ENCODE measurements around the gene SLC1A4. TPM values are rescaled to one million over a fixed set of nuclear protein-coding genes. Genes with fewer than 3 reads are reported as not detected.

SLC1A4 gene
- total RNA-seq, 1 donor from 2014 or later = 45.9 TPM

GRCh38 chr2:65021709-65022108 lies 32.5 kb downstream of the SLC1A4 start:
- Histone ChIP-seq H4K20me1 (ENCODE audit: insufficient read depth, low read length) (no peaks in the 10 kb centered on the region), H3K4me2 (ENCODE audit: low read length) (no peak overlapping the region), H3K4me3 (ENCODE audit: insufficient read depth, low read depth, low read length) (no peak overlapping the region), H3K4me1 (ENCODE audit: insufficient read depth, low read length) (peaks cover 10% of the 10 kb centered on the region), H3K9ac (ENCODE audit: low read length) (no peak overlapping the region), H3K79me2 (ENCODE audit: insufficient read depth, low read length) (no peaks in the 10 kb centered on the region), H2AFZ (ENCODE audit: low read depth, low read length) (no peak overlapping the region), H3K9me3 (ENCODE audit: insufficient read depth, low read depth, low read length) (no peaks in the 10 kb centered on the region), H3K27ac (ENCODE audit: low read depth, low read length) (no peak overlapping the region), H3K36me3 (ENCODE audit: insufficient read depth, low read length) (peaks cover 2% of the 10 kb centered on the region), H3K27me3 (ENCODE audit: insufficient read depth, low read length) (no peaks in the 10 kb centered on the region)
- TF ChIP-seq EZH2 (IDR thresholded peaks at IDR 0.05; ENCODE audit: insufficient read depth, low read length) = no peak
- TF ChIP-seq, protein P1, sequence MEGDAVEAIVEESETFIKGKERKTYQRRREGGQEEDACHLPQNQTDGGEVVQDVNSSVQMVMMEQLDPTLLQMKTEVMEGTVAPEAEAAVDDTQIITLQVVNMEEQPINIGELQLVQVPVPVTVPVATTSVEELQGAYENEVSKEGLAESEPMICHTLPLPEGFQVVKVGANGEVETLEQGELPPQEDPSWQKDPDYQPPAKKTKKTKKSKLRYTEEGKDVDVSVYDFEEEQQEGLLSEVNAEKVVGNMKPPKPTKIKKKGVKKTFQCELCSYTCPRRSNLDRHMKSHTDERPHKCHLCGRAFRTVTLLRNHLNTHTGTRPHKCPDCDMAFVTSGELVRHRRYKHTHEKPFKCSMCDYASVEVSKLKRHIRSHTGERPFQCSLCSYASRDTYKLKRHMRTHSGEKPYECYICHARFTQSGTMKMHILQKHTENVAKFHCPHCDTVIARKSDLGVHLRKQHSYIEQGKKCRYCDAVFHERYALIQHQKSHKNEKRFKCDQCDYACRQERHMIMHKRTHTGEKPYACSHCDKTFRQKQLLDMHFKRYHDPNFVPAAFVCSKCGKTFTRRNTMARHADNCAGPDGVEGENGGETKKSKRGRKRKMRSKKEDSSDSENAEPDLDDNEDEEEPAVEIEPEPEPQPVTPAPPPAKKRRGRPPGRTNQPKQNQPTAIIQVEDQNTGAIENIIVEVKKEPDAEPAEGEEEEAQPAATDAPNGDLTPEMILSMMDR (IDR thresholded peaks at IDR 0.05; ENCODE audit: insufficient read depth, low read depth, low read length) = no peak
- Mint-ChIP-seq H3K36me3 (ENCODE audit: low read depth, unreplicated experiment) (peaks cover 43% of the 10 kb centered on the region), H3K4me3 (ENCODE audit: unreplicated experiment) (no peak overlapping the region), H3K27me3 (ENCODE audit: low read depth, unreplicated experiment) (no peaks in the 10 kb centered on the region), H3K9me3 (ENCODE audit: unreplicated experiment) (no peaks in the 10 kb centered on the region), H3K27ac (ENCODE audit: unreplicated experiment) (no peak overlapping the region), H3K4me1 (ENCODE audit: low read depth, unreplicated experiment) (peaks cover 19% of the 10 kb centered on the region)
- DNase-seq (ENCODE audit: low read depth) = no peak
- FAIRE-seq = no peak

DNA sequence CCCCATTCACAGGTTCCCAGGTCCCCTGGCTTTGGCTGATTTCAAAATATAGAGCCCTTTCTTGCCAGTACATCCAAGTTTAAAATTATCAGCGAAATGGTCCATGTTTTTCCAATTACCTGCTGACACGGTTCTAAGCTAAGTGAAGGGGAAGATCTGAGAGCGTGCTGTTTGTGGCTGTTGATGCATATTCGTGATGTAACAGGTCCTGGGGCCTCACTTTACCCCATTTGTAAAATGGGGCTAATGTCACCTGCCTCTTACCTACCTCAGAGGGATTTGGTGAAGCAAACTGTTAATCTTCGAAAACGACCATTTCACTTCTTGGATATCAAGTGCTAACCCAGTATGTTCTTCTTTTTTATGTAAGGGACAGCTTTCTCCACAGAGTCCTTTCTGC lies 33.0 kb downstream of the SLC1A4 start:
- Mint-ChIP-seq H3K4me3 (ENCODE audit: unreplicated experiment) (no peak overlapping the region), H3K9me3 (ENCODE audit: unreplicated experiment) (no peaks in the 10 kb centered on the region), H3K4me1 (ENCODE audit: low read depth, unreplicated experiment) (peaks cover 19% of the 10 kb centered on the region), H3K27ac (ENCODE audit: unreplicated experiment) (no peak overlapping the region), H3K27me3 (ENCODE audit: low read depth, unreplicated experiment) (no peaks in the 10 kb centered on the region), H3K36me3 (ENCODE audit: low read depth, unreplicated experiment) (peaks cover 40% of the 10 kb centered on the region)
- Histone ChIP-seq H3K27me3 (ENCODE audit: insufficient read depth, low read length) (no peaks in the 10 kb centered on the region), H4K20me1 (ENCODE audit: insufficient read depth, low read length) (no peaks in the 10 kb centered on the region), H3K4me1 (ENCODE audit: insufficient read depth, low read length) (peaks cover 10% of the 10 kb centered on the region), H2AFZ (ENCODE audit: low read depth, low read length) (no peak overlapping the region), H3K36me3 (ENCODE audit: insufficient read depth, low read length) (peaks cover 2% of the 10 kb centered on the region), H3K4me2 (ENCODE audit: low read length) (no peak overlapping the region), H3K4me3 (ENCODE audit: insufficient read depth, low read depth, low read length) (no peak overlapping the region), H3K27ac (ENCODE audit: low read depth, low read length) (no peak overlapping the region), H3K79me2 (ENCODE audit: insufficient read depth, low read length) (no peaks in the 10 kb centered on the region), H3K9ac (ENCODE audit: low read length) (no peak overlapping the region), H3K9me3 (ENCODE audit: insufficient read depth, low read depth, low read length) (no peaks in the 10 kb centered on the region)
- no peak for TF ChIP-seq EZH2 (IDR thresholded peaks at IDR 0.05; ENCODE audit: insufficient read depth, low read length)
- TF ChIP-seq, protein P1 (IDR thresholded peaks at IDR 0.05; ENCODE audit: insufficient read depth, low read depth, low read length) = no peak
- no peak for DNase-seq (ENCODE audit: low read depth)
- no peak for FAIRE-seq

DNA sequence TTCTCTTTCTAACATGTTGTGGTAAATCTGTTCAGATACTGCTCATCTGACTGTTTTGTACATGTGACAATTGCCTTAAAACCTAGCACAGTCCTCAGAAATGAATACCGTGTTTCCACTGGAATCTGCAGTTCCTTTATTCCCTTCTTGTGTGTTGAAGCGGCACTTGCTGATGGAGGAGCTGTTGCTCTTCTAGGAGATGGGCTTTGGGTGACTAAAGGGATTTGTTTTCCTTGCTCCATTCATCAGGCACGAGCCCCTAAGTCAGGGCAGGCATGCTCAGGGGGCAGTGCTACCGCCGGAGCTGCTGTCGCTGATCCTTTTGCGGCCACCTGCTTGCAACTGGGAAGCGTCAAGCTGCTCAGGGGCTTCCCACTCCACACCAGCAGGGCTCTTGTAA lies 34.5 kb downstream of the SLC1A4 start:
- Histone ChIP-seq H3K27ac (ENCODE audit: low read depth, low read length) (peak overlapping the region; percentile 65), H3K36me3 (ENCODE audit: insufficient read depth, low read length) (peaks cover 2% of the 10 kb centered on the region), H3K9me3 (ENCODE audit: insufficient read depth, low read depth, low read length) (no peaks in the 10 kb centered on the region), H2AFZ (ENCODE audit: low read depth, low read length) (no peak overlapping the region), H3K4me2 (ENCODE audit: low read length) (no peak overlapping the region), H3K4me1 (ENCODE audit: insufficient read depth, low read length) (peaks cover 10% of the 10 kb centered on the region), H3K9ac (ENCODE audit: low read length) (no peak overlapping the region), H3K79me2 (ENCODE audit: insufficient read depth, low read length) (no peaks in the 10 kb centered on the region), H3K4me3 (ENCODE audit: insufficient read depth, low read depth, low read length) (no peak overlapping the region), H3K27me3 (ENCODE audit: insufficient read depth, low read length) (no peaks in the 10 kb centered on the region), H4K20me1 (ENCODE audit: insufficient read depth, low read length) (no peaks in the 10 kb centered on the region)
- H3K4me3 Mint-ChIP-seq (ENCODE audit: unreplicated experiment) = no peak overlapping the region
- H3K27me3 Mint-ChIP-seq (ENCODE audit: low read depth, unreplicated experiment) = no peaks in the 10 kb centered on the region
- peaks cover 28% of the 10 kb centered on the region for H3K36me3 Mint-ChIP-seq (ENCODE audit: low read depth, unreplicated experiment)
- DNase-seq (ENCODE audit: low read depth) (no peak), FAIRE-seq (no peak)
- TF ChIP-seq, protein P1 (IDR thresholded peaks at IDR 0.05; ENCODE audit: insufficient read depth, low read depth, low read length) = no peak
- no peak for TF ChIP-seq EZH2 (IDR thresholded peaks at IDR 0.05; ENCODE audit: insufficient read depth, low read length)
- H3K9me3 Mint-ChIP-seq (ENCODE audit: unreplicated experiment) = no peaks in the 10 kb centered on the region
- peaks cover 25% of the 10 kb centered on the region for H3K4me1 Mint-ChIP-seq (ENCODE audit: low read depth, unreplicated experiment)
- peak overlapping the region; percentile 95 for H3K27ac Mint-ChIP-seq (ENCODE audit: unreplicated experiment)
